Lung microvascular endothelial cell (primary cell): ENCODE results near the gene NSRP1. TPM values are rescaled to one million over a fixed set of nuclear protein-coding genes. Genes with fewer than 3 reads are reported as not detected.
"Not testable (repeated sequence)": the region's sequence is repeated elsewhere in the genome, so short reads cannot be mapped to it uniquely, and the experiment has no call there.

Experiments used
- DNase-seq, 2 donors: peaks; one replicate each; pipeline versions ENCODE4 v3.0.0 to v3.0.0-alpha.2; 2010; ENCODE audit warnings: low read depth in 2 of 2
- total RNA-seq: library from RNA; depleted of rRNA; stranded (reverse); fragments of >200 nt; gene quantifications from 2 replicates; pipeline ENCODE4 v1.2.1, GENCODE V29; 2014

Gene NSRP1, protein sequence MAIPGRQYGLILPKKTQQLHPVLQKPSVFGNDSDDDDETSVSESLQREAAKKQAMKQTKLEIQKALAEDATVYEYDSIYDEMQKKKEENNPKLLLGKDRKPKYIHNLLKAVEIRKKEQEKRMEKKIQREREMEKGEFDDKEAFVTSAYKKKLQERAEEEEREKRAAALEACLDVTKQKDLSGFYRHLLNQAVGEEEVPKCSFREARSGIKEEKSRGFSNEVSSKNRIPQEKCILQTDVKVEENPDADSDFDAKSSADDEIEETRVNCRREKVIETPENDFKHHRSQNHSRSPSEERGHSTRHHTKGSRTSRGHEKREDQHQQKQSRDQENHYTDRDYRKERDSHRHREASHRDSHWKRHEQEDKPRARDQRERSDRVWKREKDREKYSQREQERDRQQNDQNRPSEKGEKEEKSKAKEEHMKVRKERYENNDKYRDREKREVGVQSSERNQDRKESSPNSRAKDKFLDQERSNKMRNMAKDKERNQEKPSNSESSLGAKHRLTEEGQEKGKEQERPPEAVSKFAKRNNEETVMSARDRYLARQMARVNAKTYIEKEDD
- 6.5 and 12.5 TPM in 2 replicates for total RNA-seq

DNA sequence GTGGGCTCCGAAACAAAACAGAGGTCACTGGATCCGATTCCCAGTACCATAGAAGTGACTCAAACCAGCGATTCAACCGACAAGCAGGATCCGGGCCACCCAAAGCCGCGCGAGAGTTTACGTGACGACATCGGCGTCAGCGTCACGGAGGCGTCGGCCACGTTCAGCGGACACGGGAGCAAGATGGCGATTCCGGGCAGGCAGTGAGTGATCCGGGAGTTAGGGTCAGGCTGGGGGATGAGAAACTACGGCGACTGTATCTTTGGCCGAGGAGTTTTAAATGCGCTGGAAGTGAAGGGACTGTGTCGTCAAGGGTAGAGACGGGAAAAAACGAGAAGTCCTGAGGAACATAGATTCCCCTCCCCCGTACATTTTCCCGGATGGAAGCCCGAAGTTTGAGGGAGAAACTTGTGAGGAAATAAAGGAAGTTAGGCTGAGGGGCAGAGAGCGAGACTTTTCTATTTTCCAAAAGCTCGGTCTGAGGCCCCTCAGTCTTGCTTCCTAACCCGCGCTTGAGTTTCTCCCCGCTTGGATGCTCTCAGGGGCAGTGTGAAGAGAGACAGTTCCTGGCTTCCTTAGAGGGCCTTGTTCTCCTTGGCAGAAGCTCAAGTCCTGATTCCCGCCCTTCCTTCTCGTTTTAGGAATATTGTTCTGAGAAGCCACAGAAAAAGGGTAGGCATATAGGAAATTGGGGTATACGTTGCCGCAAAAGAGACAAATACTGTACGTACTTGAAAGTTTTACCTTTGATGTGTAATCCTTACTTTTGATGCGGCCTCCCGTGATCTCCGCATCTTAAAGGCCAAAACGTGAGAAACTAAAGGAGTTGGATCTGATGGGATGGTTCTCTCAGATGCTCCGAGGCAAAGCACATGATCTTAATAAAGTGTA, at the start of gene NSRP1:
Gene NSRP1, plus strand, starts transcription at position 156 of the 891 bp plus-strand sequence. Its CDS starts 28 bp downstream, at position 184.
- peak; percentile 96 to 98 for DNase-seq

DNA sequence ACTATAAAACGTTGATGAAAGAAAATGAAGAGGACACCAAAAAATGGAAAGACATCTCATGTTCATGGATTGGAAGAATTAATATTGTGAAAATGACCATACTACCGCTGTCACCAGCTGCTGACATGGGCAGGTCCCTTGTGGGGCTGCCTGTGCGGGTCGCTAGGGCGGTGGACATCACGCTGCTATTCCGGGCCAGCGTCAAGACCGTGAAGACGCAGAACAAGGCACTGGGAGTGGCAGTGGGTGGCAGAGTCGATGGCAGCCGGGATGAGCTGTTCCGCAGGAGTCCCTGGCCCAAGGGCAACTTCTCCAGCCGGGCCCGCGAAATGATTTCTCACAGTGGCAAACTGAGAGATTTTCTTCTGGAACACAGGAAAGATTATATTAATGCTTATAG, 48.2 kb upstream of the NSRP1 start:
- DNase-seq = no peak

DNA sequence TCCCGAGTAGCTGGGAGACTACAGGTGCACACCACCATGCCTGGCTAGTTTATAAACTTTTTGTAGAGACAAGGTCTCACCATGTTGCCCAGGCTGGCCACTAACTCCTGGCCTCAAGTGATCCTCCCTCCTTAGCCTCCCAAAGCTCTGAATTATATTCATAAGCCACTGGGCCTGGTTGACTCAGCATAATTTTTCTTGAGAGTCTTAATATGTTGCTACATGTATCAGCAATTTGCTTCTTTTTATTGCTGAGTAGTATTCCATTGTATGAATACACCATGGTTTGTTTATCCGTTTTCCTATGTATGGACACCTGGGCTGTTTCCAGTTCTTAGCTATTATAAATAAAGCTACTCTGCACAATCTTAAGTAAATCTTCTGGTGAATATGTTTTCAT, 42.4 kb upstream of the NSRP1 start:
- no peak for DNase-seq

DNA sequence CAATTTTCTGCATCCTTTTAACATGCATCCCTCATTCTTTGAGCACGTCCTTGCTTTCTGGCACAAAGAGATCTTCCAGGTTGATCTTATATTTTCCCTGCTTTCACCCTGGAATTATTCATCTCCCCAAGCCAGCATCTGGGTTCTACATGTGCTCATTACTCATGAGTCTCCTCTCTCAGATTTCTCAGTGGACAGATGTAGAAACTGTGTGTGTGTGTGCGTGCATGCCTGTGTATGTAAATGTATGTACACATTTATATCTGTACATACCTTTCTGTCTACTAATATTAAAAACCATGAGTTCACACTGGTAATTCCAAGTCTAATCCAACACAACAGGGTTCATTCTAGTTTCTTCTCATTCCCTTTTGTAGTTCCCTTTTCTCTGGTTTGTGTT, 41.9 kb upstream of the NSRP1 start:
- DNase-seq = no peak

DNA sequence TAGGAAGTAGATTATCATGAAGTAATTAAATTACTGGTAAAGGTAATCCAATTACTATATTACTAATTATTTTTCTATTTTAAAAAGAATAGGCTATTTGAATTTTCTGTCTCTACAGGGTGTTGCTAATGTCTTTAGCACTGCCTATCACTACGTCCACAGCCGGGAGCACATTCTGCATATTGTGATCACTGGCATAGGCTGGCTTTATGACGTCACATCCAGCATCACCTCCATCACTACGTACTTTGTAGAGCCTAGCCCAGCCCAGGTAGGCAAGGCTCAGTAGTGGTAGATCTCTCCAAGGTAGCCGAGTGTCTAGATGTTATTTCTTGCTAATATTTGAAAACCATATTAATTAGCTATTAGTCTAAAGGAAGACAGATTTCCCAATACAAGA, 33.8 kb upstream of the NSRP1 start:
- DNase-seq = no peak

DNA sequence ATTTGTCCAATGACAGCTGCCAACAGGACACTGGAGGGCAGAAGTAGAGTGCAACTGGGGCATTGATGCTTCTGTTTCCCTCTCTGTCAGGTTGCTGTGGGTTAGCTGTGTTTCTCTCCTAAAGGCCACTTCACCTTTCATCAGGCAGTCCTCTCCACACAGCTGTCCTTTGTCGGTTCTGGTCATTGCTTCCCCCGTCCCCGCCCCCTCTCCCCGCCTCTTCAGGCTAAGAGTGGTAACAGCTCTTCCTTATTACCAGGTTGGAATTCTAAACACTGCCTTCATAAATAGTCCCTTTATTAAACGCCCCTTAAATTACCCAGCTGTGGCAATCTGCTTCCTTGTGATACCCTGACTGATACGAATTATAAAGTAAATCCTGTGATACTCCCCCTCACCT, 31.8 kb upstream of the NSRP1 start:
- DNase-seq = no peak

DNA sequence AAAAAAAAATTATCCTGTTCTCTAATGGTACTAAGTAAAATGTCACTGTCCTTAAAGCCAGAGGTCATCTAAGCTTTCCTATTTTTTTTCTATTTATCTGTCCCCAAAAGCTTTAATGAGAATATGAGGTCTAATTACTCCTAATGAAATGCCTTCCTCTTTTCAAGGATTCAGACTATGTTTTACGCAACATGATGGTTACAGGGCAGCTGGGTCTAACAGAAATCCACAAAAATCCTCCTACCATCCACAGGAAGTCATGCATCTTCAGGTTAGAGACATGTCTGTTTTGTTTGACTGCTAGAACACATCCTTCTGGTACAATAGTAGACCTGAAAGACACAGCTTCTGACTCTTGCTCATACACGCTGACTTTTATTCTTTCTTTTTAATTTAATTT, 29.7 kb upstream of the NSRP1 start:
- DNase-seq = no peak

DNA sequence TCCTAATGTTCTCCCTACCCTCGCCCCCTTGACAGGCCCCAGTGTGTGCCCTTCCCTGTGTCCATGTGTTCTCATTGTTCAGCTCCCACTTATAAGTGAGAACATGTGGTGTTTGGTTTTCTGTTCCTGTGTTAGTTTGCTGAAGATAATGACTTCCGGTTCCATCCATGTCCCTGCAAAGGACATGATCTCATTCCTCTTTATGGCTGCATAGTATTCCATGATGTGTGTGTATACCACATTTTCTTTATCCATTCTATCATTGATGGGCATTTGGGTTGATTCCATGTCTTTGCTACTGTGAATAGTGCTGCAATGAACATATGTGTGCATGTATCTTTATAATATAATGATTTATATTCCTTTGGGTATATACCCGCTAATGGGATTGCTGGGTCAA, 29.2 kb upstream of the NSRP1 start:
- DNase-seq = not testable (repeated sequence)

DNA sequence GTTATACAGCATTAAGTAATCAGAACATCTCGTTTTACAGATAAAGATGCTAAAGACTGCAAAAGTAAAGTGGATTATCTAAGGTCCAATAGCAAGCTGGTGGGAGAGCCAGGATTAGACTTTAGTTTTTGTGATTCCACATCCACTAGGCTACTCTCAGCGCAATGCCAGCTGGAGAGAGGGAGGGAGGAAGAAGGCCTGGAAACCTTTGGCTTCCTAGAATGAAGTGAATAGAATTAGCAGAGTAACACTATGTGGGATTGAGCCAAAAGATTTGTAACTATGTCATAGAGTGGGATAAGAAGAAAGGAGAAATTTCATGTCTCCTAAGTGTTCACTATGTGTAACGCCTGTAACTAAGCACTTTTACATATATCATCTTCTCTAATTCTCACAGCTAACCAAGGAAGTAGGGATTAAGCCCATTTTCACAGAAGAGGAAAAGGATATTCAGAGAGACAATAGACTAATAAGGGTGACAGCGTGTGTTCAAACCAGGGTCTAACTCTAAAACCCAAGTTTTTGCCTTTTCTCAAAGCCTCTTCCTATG, 25.4 kb upstream of the NSRP1 start:
- peak in 1 of 2 donors; percentile 4 for DNase-seq

DNA sequence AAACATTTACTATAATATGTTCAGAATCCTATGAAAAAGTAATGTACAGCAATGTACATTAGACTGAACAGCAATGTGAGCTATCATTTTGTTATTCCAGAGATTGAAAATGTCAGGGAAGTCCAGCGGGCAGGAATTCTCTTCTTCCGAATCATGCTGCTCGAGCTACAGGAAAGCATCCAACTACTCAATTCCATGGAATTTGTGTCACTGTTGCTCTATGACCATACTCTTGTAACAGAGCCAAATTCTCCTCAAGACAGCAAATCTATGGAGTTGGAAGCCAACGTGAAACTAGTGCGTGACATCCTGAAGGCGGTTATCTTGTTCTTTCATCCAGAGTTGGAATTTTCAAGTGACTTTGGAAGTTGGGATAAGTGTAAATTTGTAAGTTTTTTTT, 24.8 kb upstream of the NSRP1 start:
- peak; percentile 61 to 62 for DNase-seq

DNA sequence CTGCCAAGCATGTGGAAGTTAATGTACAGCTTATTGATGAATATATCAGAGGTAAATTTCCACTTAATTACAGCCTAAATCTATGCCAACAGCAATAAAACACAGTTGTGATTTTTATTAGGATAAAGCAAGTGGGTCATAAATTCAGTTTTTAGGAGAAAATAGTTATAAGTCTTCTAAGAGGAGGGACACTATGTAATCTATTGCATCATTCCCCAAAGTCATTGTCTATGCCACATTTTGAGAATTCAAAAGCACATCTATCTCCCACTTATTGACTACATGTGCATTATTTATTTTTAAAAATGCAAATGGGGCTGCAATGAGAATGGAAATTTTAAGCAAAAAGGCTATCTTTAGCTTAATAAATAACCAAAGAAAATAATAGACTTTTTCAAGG, 23.7 kb upstream of the NSRP1 start:
- no peak for DNase-seq

DNA sequence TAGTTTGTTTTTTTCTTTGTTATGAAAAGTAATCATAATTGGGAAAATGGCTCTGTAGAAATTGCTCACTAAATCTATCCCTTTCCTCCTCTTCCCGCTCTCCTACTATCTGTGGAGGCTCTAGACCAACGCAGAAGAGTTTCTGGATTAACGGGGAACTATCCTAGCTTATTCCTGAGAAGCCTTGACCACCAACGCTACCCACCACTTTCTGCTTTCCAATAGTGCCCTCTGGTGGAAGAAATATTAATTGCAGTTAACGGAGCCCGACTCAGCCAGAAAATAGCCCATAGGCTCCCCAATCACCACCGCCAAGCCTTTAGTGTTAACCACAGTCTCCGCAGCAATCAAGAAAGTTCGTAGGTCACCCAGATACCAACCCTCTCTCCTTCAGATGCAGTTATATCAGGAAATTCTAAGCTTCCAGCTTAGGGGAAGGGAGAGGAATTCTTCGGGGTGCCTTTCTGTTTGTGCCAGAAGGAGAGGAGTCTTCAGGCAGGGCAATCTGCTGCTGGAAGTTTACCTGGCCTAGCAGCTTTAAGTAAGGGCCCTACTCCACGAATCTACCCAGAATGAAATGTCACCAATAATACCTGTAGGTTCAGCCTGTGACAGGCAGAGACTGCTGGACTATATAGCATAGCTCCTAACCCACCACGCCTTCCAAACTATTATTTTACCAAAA, 23.0 kb upstream of the NSRP1 start:
- peak; percentile 59 to 64 for DNase-seq

DNA sequence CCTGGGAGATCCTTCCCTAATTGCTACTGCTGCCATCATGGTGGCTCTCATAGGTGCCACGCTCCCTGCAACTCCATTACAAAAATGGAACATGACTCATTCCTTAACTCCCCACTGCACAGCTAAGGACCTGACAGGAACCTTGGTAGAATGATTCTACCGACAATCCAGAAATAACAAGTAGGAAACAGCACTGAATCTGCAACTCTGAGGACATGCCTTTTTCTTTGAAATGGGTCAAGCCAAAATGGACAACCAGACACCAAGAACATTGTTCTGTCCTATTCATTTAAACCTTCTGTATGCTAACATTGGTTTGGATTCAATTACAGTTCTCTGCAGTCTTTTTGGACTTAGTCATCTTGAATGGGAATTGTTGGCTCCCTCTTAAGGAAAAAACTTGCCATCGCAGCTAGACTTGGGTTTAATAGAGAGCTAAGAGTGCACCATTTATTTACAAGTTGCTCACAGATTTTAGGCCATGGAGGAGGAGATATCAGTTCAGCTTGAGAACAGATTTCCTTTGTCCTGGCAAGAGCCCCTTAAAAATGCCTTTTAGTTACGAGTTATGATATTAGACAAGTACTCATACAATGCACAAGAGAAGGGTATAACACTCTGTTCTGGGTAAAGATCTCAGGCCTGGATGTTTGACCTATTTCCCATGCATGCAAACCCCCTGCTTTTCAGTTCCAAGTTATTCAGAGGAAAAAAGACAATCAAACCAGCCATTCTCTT, 20.9 kb upstream of the NSRP1 start:
- peak; percentile 61 to 69 for DNase-seq

DNA sequence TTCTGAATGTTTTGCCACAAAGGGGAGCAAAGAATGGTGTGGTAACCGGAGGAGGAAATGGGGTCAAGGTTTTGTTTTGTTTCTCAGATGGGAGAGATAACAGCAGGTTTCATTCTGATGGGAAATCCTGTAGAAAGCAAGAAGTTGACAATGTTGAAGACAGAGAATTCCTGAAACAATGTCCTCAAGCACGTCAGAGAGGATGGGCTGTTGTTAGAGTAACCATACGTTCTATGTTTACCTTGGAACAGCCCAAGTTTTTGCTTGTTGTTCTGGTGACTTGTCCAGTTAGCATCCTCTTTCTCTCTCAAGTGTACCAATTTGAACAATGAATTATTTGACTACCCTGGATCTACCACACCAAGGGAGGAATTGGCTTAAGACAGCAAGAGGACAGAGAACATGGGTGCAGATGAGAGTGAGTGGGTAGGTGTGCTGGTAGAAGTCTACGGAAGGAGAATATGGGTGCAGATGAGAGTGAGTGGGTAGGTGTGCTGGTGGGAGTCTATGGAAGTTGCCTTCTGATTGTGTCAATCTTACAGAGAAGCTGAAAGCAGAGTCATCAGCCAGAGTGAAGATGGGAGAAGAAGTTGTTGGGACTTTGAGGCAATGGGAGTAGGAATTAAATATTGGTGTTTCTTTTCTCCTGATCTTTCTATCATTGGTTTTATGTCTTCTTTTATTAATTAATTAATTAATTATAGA, 14.8 kb upstream of the NSRP1 start:
- DNase-seq = peak; percentile 11 to 40

DNA sequence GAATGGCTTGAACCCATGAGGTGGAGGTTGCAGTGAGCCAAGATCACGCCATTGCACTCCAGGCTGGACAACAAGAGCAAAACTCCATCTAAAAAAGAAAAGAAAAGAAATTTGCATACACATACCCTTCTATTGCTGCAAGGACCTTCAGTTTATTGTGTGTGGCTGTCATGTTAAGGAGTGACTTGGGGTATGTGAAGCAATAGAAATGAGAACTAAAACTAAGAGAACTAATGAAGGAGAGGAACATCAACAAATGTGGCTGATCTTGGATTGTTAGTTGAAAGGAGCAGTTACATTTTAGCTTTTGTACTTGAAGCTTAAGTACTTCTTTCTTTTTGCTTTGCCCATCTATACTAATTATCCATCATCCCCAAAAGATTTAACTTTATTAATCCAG, 12.7 kb upstream of the NSRP1 start:
- DNase-seq = no peak

DNA sequence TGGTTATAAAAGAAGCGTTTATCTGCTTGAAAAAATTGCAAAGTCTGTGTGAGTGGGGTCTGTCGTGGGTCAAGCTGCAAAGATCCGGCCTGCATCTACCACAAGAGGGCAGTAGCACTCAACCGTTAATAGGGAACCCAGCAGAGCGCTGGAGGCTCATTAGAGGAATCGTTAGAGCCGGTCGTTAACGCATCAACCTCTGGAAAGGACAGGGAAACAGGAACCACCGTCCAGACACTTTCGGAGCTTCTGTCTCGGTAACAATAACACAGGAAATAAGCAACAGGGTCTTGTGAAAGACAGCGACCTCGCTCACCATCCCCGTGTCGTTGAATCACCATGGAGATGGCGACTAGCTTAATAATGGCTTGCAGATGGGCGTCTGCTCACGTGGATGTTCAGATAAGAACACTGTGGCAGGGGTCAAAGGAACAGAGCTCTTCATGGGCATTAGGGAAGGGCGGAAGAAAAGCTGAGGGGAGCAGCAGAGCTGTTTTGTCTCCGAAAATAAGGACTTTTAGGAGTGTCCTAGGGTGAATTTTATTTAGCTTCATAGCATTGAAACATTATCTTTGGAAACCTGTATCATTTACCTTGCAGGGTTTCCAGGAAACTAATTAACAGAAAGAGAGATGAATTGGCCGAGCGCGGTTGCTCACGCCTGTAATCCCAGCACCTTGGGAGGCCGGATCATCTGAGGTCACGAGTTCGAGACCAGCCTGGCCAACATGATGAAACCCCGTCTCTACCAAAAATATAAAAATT, 11.9 kb upstream of the NSRP1 start:
- peak; percentile 85 to 94 for DNase-seq

DNA sequence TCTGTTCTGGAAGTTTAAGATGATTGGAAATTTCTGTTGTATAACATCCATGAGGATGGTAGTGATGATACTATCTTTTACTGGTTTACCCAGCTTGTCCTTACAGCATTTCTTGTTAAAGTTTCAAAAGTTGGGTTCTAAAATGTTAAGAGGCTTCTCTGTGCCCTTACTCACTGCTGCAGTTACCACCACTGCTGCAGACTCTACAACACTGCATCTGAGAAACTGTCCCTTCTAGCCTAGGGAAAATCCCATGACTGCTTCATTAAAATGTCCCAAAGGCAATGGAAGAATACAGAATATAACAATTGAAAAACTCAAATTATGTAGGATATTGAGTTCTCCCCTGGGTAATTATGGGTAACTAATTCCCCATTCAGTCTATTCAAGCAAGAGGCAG, 3.8 kb upstream of the NSRP1 start:
- no peak for DNase-seq

DNA sequence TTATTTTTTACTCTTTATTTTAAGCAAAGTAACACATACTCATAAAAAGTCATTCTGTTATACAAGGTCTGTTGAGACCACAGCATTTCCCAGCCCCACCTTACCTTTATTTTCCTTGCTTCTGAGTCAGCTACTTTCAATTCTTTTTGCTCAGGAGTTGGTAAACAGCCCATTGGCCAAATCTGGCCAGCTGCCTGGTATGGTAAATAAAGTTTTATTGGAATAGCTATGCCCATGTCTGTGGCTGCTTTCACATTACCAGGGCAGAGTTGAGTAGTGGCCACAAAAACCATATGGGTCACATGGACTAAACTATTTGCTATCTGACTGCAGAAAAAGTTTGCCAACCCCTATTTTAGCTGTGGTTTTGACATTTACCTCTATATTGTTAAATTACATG, 3.4 kb upstream of the NSRP1 start:
- DNase-seq = no peak

DNA sequence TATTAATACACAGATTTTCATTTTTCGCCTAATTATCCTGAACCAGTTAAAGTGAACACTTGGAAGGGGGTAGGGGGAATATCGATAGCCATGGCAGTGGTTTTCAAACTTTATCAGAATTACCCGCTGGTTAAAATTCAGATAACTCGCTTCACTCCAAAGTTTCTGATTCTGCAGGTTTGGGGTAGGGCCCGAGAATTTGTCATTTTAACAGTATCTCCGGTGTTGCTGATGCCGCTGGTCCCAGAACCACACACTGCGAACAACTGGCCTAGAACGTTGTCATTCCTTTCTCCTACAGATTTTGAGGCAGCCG, 313 bp upstream of the NSRP1 start:
- no peak for DNase-seq
